Activated T-helper 2 cell treated with anti-CD3 and anti-CD28 coated beads, Interferon-gamma antibody, Interleukin-2, Interleukin-4, amounts not matched to agents 10 μg/mL and 5 μg/mL and 100 μg/mL, durations not matched to agents 14 hours and 24 hours and 36 hours (primary cell): ENCODE data around the gene CAMTA1. TPM values are rescaled to one million over a fixed set of nuclear protein-coding genes. Genes with fewer than 3 reads are reported as not detected.

ENCODE experiments used
- DNase-seq: peaks from one replicate; pipeline ENCODE4 v3.0.0; 2021; ENCODE audit warnings: low spot score
- H3K27ac Mint-ChIP-seq: one replicate; pipeline ENCODE4 v1.8.0; 2021; ENCODE audit warnings: mixed read lengths
- H3K27me3 Mint-ChIP-seq: one replicate; pipeline ENCODE4 v1.8.0; 2021; ENCODE audit warnings: low read depth, mixed read lengths
- H3K36me3 Mint-ChIP-seq: one replicate; pipeline ENCODE4 v1.8.0; 2021; ENCODE audit warnings: low read depth, mixed read lengths
- H3K4me1 Mint-ChIP-seq: one replicate; pipeline ENCODE4 v1.8.0; 2021; ENCODE audit warnings: low read depth, mixed read lengths
- H3K4me3 Mint-ChIP-seq: one replicate; pipeline ENCODE4 v1.8.0; 2021; ENCODE audit warnings: low read depth, mild to moderate bottlenecking, moderate library complexity, mixed read lengths
- H3K9me3 Mint-ChIP-seq: one replicate; pipeline ENCODE4 v1.8.0; 2021; ENCODE audit warnings: mixed read lengths
- intact Hi-C: fragments of 100-400 bp; cut with micrococcal nuclease; formaldehyde crosslinking; loops from one replicate; pipeline ENCODE4 v1.15.1; 2023
- total RNA-seq: library from RNA; stranded (reverse); gene quantifications from 2 replicates; pipeline ENCODE4 v1.2.3, GENCODE V29; 2022

Gene CAMTA1
- total RNA-seq, 1 donor from 2014 or later: 62.9 TPM

DNA sequence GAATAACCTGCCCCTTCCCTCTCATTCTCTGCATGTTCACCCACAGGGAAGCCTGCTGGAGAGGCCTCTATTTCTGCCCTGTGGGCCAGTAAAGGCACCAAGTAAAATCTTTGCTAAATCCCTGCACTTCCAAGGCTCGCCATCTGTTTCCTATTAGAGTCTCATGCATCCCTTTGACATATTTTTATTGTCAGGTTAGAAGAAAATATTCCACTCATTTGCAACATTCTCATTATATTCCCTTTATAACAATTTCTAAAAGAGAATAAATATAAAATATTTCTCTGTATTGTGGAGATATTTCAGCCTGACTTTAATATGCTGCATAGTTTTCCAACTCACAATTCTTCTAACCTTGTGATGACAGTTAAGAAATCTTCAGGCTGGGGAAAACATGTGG lies 645.4 kb downstream of the CAMTA1 start:
- no peak overlapping the region for H3K27ac Mint-ChIP-seq
- no peak for DNase-seq
- intact Hi-C loops: no loop called here
- no peaks in the 10 kb centered on the region for H3K9me3 Mint-ChIP-seq
- no peaks in the 10 kb centered on the region for H3K36me3 Mint-ChIP-seq
- H3K4me1 Mint-ChIP-seq: no peaks in the 10 kb centered on the region
- no peaks in the 10 kb centered on the region for H3K27me3 Mint-ChIP-seq
- no peak overlapping the region for H3K4me3 Mint-ChIP-seq

DNA sequence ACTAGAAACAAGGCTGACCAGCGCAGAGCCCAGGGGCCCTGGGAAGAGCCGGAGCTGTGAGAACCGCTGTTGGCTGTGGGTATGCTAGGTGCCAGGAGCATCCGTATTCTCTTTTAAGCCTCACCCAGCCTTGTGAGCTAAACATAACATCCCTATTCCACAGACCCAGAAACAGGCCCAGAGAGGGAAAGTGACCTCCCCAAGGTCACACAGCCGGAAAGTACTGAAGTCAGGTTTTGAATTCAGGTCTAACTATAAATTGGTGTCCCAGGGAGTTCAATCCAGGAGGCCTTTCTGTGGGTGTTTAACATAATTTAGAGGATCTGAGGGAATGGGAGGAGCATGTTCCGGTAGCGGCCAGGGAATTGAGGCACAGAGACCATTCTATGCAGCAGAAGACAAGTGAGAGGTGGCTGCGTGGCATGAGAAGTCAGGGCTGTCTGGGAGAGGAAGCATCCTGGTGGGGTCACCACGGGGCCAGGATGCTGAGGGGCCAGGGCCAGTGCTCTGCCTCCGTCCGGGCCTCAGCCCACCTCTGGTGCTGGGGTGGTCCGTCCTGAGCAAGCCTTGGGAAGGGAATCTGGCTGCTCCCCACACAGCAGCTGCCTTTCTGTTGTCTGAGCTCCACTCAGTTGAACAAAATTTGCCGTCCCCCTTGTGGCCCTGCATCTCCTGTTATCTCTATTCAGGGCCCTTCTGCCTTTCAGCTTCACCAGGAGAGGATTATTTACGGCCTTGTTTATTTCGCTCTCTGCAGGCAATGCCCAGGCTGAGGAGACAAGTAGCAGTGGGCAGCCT lies 647.0 kb downstream of the CAMTA1 start:
- no peak overlapping the region for H3K4me3 Mint-ChIP-seq

DNA sequence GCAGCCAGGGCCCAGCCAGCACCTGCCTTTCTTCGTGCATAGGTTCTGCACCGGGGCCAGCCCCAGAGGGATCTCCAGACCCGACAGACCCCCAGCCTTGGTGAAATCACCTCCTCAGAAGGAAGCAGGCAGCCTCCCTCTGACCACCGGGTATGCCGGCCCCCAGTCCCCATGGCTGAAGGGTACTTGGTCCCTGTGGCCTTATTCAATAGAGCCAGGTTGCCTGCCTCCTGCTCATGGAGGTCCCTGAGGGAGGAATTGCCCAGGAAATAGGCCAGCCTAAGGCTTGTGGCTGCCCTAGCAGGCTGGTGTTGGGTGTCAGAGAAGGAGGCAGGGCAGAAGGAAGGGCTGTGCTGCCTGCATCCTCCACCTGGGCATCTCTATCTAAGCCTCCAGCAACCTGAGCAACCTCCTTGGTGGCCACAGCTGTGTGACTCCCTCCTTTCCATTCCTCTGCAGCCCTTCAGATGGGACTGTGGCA lies 647.7 kb downstream of the CAMTA1 start:
- Mint-ChIP-seq H3K36me3 (no peaks in the 10 kb centered on the region), H3K4me1 (no peaks in the 10 kb centered on the region), H3K27me3 (no peaks in the 10 kb centered on the region), H3K27ac (no peak overlapping the region), H3K9me3 (no peaks in the 10 kb centered on the region), H3K4me3 (no peak overlapping the region)
- no peak for DNase-seq
- intact Hi-C loops: no loop called here

More for the DNA sequence above, 647.0 kb downstream of the CAMTA1 start:
- Mint-ChIP-seq H3K4me1 (no peaks in the 10 kb centered on the region), H3K27me3 (no peaks in the 10 kb centered on the region), H3K27ac (no peak overlapping the region), H3K9me3 (no peaks in the 10 kb centered on the region), H3K36me3 (no peaks in the 10 kb centered on the region)
- no peak for DNase-seq
- intact Hi-C loops: no loop called here

DNA sequence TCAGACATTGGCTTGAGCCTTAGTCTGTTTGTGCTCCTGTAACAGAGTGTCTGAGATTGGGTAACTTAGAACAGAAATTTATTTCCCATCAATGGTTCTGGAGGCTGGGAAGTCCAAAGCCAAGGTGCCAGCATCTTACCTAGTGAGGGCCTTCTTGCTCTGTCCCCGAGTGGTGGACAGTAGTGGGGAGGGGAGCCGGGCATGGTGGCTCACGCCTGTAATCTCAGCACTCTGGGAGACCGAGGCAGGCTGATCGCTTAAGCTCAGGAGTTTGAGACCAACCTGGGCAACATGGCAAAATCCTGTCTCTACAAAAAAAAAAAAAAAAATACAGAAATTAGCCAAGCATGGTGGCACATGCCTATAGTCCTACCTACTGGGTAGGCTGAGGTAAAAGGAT lies 649.3 kb downstream of the CAMTA1 start:
- Mint-ChIP-seq H3K27me3 (no peaks in the 10 kb centered on the region), H3K36me3 (no peaks in the 10 kb centered on the region), H3K27ac (no peak overlapping the region), H3K9me3 (no peaks in the 10 kb centered on the region), H3K4me3 (no peak overlapping the region), H3K4me1 (no peaks in the 10 kb centered on the region)
- intact Hi-C loops: no loop called here
- no peak for DNase-seq

DNA sequence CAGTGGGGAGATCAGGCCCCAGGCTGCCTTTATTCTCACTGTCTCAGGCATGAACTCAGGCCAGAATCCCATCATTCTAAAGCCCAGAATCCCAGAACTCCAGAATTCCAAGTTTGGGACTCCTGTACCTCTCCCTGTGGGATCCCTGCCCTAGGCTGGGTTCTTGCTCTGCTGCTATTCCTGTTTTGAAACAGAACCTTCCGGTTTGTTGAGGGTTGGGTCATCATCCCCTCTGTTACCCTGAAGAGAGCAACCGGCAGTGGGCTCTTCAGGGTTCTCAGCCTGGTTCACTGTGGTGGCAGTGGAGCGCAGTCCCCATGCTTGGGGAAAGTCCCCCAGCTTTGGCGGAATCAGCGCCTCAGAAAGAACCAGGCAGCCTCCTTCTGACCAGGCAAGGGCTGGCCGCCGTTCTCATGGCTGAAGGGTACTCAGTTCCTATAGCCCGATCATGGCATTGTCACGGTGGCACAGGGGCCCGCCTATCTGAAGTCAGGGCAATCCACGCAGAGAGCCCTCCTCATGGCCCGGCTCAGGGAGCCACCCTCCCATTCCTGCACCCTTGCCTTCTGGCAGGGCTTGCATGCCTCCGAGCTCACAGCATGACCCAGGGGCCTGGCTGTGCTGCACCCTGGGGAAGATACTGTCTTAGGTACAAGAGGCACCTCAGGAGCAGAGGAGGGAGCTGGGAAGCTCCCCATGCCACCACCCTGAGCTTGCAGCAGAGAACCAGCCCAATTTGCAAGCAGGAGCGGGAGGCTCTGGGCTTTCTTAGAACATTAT lies 650.2 kb downstream of the CAMTA1 start:
- Mint-ChIP-seq H3K4me3 (no peak overlapping the region), H3K4me1 (no peaks in the 10 kb centered on the region), H3K9me3 (no peaks in the 10 kb centered on the region), H3K27me3 (no peaks in the 10 kb centered on the region), H3K27ac (no peak overlapping the region), H3K36me3 (no peaks in the 10 kb centered on the region)
- intact Hi-C loops: no loop called here
- DNase-seq: no peak

DNA sequence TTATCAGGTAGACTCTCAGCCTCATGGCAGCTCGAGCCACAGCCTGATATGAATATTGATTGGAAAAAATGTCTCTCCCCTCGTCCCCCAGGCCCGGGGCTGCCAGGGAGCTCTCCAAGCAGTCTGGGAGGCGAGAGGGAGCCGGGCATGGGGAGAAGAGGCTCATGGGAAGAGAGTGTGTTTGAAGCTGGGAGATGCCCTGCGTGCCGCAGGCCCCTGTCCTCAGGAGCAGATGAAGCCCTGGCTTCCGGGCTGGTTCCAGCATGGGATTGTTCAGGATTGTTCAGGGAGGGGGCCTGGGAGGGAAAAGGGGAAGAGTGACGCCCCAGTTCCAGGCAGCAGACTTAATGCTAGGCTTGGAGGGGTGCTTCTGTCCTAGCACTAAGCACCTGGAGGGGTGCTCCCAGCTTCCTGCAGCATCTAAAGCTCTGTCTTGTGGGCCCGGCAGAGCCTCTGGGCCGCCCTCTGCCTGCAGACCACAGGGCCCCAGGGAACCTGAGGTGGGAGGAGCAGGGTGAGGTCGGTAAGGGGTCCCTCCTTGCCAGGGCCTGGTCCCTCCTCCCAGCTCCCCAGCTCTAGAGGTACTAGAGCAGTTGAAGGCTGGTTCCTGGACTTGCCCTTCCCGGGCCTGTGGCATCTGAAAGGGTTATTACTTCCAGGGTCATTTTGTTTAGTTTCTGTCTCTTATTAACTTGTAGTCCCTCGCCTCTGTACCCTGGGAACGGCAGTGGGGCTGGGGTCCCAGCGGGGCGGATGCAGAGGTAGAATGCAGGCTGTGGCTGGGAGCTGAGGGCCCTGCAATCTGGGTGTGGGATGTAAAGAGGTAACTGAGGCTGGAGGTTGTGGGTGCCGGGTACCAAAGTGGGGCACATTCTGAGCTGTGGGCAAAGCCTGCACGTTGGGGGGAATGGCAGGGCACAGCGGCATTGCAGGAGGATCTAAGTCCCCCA lies 651.1 kb downstream of the CAMTA1 start:
- Mint-ChIP-seq H3K9me3 (no peaks in the 10 kb centered on the region), H3K27ac (no peak overlapping the region), H3K4me1 (no peaks in the 10 kb centered on the region), H3K36me3 (no peaks in the 10 kb centered on the region), H3K4me3 (no peak overlapping the region), H3K27me3 (no peaks in the 10 kb centered on the region)
- DNase-seq: no peak
- intact Hi-C loops: no loop called here

DNA sequence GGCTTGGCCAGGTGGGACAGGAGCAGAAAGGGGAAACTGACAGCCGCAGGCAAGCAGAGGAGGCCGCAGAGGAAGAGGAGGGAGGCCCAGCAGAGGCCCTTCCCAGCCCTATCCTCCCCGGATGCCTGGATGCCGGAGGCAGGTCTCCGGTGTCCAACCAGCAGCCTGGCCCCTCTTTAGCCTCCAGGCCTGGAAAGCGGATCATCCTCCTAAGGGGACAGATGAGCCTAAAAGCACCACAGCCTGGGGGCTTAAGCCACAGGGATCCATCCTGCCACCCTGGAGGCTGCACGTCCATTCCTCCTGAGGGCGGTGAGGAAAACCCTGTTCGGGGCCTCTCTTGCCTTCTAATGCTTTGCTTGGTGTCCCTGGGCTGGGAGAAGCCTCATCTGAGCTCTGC lies 651.8 kb downstream of the CAMTA1 start:
- intact Hi-C loops: no loop called here

DNA sequence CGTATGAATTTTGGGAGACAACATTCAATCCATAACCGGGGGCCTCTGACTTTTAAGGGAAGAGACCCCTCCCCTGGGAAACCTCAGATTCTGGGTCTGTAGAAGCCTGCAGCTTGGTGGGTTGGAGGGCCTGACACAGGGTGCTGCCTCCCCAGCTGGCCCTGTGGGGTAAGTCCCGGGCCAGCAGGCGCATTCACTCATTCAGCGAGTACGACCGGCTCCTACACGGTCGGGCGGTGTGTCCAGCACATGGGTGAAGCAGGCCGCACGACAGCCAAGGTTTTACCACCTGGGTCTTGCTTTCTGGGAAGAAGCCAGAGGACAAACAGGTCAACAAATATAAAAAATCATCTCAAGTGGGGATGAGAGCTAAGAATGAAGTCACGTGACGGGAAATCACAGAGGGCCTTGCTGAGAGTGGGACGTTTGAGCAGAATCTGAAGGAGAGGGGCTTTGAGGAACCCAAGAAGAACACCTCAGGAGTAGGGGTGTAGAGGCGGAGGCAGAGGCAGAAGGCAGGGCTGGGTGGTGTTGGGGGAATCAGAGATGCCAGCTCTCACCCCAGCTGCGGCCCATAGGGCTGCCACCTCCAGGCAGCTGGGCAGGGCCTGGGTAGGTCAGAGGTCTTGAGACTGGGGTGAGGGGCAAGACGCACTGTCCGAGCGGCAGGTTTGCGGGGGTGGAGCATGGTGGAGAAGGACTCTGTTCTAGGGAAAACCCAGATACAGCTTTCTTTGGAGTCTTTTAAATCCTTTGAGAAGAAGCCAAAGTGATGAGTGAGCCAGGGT lies 652.5 kb downstream of the CAMTA1 start:
- H3K27ac Mint-ChIP-seq: no peak overlapping the region
- H3K9me3 Mint-ChIP-seq: no peaks in the 10 kb centered on the region
- intact Hi-C loops: no loop called here
- no peak overlapping the region for H3K4me3 Mint-ChIP-seq
- DNase-seq: no peak
- no peaks in the 10 kb centered on the region for H3K36me3 Mint-ChIP-seq
- H3K27me3 Mint-ChIP-seq: no peaks in the 10 kb centered on the region
- H3K4me1 Mint-ChIP-seq: no peaks in the 10 kb centered on the region

More for the DNA sequence above, 651.8 kb downstream of the CAMTA1 start:
- Mint-ChIP-seq H3K4me1 (no peaks in the 10 kb centered on the region), H3K4me3 (no peak overlapping the region), H3K27ac (no peak overlapping the region), H3K36me3 (no peaks in the 10 kb centered on the region), H3K9me3 (no peaks in the 10 kb centered on the region), H3K27me3 (no peaks in the 10 kb centered on the region)
- no peak for DNase-seq

DNA sequence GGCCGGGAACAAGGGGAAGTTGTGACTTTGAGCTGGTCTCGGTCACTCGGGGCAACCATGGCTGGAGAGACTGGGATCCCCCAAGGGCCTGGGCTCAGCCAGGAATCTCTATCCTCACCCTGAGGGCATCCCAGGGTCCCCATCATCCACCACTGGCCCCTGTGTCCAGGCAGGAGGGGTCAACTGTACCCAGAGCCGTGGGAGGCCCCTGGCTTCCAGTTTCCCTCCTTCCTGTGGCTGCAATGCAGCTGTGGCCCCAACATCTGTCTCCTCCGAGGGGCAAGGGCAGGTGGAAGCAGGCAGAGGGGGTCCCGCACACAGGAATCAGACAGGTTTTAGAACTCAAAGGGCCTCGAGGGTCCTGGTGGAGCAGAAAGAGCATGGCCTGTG lies 653.1 kb downstream of the CAMTA1 start:
- no peaks in the 10 kb centered on the region for H3K27me3 Mint-ChIP-seq
- no peak overlapping the region for H3K4me3 Mint-ChIP-seq
- no peak overlapping the region for H3K27ac Mint-ChIP-seq
- intact Hi-C loops: no loop called here
- H3K36me3 Mint-ChIP-seq: no peaks in the 10 kb centered on the region
- no peak for DNase-seq
- H3K9me3 Mint-ChIP-seq: no peaks in the 10 kb centered on the region
- no peaks in the 10 kb centered on the region for H3K4me1 Mint-ChIP-seq

DNA sequence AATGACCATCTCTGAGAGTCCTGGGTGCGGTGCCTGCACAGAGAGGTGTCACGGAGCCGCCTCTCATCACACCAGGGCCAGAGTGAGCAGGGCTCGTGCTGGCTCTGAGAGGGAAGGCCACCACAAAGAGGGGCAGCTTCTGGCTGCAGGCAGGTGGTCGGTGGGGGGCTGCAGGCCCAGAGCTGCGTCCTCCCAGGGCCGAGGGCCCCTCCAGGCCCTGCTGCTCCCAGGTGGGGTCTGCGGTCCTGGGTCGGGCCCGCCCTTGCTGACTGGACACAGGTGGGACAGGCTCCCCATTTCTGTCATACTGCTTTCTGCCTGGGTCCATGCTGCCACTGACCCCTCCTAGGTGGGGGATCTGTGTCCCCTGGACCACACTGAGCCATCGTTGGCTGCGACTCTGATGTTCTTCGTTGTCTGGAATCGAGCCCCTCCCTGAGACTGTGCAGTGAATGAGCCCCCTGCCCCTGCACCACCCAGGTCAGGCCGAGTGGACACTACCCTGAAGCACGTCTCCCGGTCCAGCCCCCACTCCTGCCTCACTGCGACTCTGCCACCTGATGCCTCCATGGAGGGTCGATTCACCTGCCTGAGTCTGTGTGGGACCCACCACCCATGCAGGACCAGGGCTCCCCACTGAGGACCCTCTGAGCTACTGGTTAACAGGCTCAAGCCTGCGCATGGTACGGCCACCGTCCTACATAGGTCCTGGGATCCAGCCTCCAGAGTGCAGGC lies 653.8 kb downstream of the CAMTA1 start:
- intact Hi-C loops: no loop called here

DNA sequence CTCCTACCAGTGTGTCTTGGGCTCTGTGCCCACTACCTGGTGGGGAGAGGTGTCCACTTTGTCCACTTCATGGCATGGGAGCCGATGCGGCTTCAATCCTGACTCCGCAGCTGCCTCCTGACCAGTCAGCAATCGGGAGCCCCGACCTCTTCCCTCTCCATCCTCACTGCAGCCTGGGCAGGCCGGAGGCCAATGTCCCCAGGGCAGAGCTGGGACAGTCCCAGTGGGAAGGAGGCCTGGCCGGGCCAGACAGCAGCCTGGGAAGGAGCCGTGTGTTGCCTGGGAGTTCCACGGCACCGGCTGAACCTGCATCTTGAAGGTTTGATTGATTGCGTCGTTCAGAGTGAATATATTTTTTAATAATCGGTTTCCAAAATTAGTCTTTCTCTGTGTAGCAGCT lies 654.9 kb downstream of the CAMTA1 start:
- Mint-ChIP-seq H3K27ac (no peak overlapping the region), H3K4me3 (no peak overlapping the region), H3K4me1 (no peaks in the 10 kb centered on the region), H3K27me3 (no peaks in the 10 kb centered on the region), H3K36me3 (no peaks in the 10 kb centered on the region), H3K9me3 (no peaks in the 10 kb centered on the region)
- intact Hi-C loops: no loop called here
- no peak for DNase-seq

More for the DNA sequence above, 653.8 kb downstream of the CAMTA1 start:
- no peak overlapping the region for H3K4me3 Mint-ChIP-seq
- no peaks in the 10 kb centered on the region for H3K27me3 Mint-ChIP-seq
- no peak for DNase-seq
- no peaks in the 10 kb centered on the region for H3K4me1 Mint-ChIP-seq
- no peaks in the 10 kb centered on the region for H3K36me3 Mint-ChIP-seq
- H3K9me3 Mint-ChIP-seq: no peaks in the 10 kb centered on the region
- H3K27ac Mint-ChIP-seq: no peak overlapping the region
